HL-60 (cell line): ENCODE results near the gene WDR90.

Experiments
- DNase-seq, 2 experiments: peaks; one replicate each; pipeline ENCODE4 v3.0.0-alpha.2; 2010 to 2020; ENCODE audit warnings: low read depth in 1 of 2, low spot score in 1 of 2
- H3K27ac ChIP-seq: fragments of 250-450 bp; sonication (Bioruptor Pico); replicated peaks from 2 replicates; pipeline ENCODE4 v1.5.1; 2020; ENCODE audit warnings: mild to moderate bottlenecking, moderate library complexity
- H3K27me3 ChIP-seq: fragments of 250-450 bp; sonication (Bioruptor Pico); 2 replicates; pipeline ENCODE4 v1.5.1; 2021; ENCODE audit warnings: mild to moderate bottlenecking, moderate library complexity; ENCODE audit not compliant: insufficient read depth, poor library complexity, severe bottlenecking
- H3K4me3 ChIP-seq: replicated peaks from 2 replicates; pipeline ENCODE4 v1.5.1; 2011; ENCODE audit warnings: mild to moderate bottlenecking, control low read depth, low read length; ENCODE audit not compliant: insufficient read depth
- GABPA ChIP-seq: IDR thresholded peaks from 2 replicates; pipeline ENCODE4 v1.6.1; 2012; ENCODE audit warnings: low read depth
- POLR2AphosphoS5 ChIP-seq: IDR thresholded peaks from 2 replicates; pipeline ENCODE4 v1.6.1; 2012; ENCODE audit warnings: low read depth
- SPI1 ChIP-seq: IDR thresholded peaks from 2 replicates; pipeline ENCODE4 v1.6.1; 2012; ENCODE audit warnings: low read depth, mild to moderate bottlenecking, borderline replicate concordance
- TF ChIP-seq, protein P1 (sequence below): IDR thresholded peaks from 2 replicates; pipeline ENCODE4 v1.6.1; 2012; ENCODE audit warnings: low read depth; ENCODE audit not compliant: insufficient replicate concordance
- TF ChIP-seq, protein P2 (sequence below): IDR thresholded peaks from one replicate; pipeline ENCODE4 v1.5.1; 2011; ENCODE audit warnings: low read length, control low read depth, inconsistent platforms; ENCODE audit not compliant: insufficient read depth

Gene WDR90

DNA sequence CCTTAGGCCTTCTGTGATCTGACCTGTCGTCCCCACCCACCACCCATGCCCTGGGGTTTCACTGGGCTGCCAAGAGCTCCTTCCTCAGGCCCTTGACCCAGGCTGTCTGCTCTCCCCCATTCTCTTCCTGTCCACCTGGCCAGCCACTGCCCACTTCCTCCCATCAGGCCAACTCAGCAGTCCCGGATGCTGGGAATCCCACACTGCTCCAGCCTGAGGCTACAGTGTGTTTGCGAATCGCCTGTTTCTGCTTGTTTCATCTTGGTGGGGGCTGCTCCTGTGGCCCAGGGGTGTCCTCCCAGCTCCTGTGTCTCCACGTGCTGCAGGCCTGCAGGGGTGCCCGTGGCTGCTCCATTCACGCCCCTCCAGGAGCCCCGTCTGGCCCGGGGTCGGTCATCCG is 64.9 kb downstream of the WDR90 start:
- no peak for DNase-seq
- TF ChIP-seq, protein P1, sequence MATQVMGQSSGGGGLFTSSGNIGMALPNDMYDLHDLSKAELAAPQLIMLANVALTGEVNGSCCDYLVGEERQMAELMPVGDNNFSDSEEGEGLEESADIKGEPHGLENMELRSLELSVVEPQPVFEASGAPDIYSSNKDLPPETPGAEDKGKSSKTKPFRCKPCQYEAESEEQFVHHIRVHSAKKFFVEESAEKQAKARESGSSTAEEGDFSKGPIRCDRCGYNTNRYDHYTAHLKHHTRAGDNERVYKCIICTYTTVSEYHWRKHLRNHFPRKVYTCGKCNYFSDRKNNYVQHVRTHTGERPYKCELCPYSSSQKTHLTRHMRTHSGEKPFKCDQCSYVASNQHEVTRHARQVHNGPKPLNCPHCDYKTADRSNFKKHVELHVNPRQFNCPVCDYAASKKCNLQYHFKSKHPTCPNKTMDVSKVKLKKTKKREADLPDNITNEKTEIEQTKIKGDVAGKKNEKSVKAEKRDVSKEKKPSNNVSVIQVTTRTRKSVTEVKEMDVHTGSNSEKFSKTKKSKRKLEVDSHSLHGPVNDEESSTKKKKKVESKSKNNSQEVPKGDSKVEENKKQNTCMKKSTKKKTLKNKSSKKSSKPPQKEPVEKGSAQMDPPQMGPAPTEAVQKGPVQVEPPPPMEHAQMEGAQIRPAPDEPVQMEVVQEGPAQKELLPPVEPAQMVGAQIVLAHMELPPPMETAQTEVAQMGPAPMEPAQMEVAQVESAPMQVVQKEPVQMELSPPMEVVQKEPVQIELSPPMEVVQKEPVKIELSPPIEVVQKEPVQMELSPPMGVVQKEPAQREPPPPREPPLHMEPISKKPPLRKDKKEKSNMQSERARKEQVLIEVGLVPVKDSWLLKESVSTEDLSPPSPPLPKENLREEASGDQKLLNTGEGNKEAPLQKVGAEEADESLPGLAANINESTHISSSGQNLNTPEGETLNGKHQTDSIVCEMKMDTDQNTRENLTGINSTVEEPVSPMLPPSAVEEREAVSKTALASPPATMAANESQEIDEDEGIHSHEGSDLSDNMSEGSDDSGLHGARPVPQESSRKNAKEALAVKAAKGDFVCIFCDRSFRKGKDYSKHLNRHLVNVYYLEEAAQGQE: no peak
- no peak for TF ChIP-seq POLR2AphosphoS5
- TF ChIP-seq SPI1: no peak
- TF ChIP-seq GABPA: no peak
- TF ChIP-seq, protein P2, sequence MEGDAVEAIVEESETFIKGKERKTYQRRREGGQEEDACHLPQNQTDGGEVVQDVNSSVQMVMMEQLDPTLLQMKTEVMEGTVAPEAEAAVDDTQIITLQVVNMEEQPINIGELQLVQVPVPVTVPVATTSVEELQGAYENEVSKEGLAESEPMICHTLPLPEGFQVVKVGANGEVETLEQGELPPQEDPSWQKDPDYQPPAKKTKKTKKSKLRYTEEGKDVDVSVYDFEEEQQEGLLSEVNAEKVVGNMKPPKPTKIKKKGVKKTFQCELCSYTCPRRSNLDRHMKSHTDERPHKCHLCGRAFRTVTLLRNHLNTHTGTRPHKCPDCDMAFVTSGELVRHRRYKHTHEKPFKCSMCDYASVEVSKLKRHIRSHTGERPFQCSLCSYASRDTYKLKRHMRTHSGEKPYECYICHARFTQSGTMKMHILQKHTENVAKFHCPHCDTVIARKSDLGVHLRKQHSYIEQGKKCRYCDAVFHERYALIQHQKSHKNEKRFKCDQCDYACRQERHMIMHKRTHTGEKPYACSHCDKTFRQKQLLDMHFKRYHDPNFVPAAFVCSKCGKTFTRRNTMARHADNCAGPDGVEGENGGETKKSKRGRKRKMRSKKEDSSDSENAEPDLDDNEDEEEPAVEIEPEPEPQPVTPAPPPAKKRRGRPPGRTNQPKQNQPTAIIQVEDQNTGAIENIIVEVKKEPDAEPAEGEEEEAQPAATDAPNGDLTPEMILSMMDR: no peak

DNA sequence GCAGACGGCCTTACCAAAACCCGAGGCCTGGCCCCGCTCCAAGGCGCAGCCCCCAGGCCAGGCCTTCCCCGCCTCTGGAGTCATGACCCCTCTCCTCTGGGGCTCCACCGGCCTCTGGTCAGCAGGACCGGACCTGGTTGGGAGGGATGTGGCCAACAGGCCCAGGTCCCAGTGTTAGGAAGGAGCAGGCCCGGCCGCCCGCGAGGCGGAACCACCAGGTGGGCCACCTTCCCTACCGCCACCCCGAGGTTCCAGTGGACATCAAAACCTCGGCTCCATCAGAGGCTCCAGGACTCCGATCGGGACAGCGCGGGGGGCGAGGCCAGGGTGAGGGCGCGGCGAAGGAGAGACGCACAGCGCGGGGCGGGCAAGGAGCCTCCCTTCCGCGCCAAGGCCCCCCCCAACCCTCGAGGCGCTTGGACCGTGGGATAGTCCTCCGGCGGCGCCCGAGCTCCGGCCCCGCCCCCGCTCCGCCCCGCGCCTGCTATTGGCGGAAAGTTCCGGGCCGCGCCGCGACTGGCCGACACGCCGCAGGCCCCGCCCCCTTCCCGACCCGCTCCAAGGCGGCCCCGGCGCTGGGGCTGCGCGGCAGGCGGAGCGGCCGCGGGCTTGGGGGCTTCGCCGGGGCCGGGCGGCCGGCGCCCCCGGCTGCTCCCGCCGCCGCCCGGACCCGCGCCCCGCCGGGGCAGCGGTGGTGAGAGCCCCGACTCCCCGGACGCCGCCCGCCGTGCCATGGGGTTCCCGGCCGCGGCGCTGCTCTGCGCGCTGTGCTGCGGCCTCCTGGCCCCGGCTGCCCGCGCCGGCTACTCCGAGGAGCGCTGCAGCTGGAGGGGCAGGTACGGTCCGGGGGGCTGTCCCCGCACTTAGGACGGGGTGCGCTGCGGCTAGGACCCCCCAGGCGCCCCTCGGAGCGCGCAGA is 65.7 kb downstream of the WDR90 start, which contains the start of gene METRN:
Gene METRN, plus strand, starts transcription at position 561 of the 919 bp plus-strand sequence. Its CDS starts 172 bp downstream, at position 733.
- TF ChIP-seq, protein P1: no peak
- TF ChIP-seq GABPA (no peak), POLR2AphosphoS5 (no peak)
- TF ChIP-seq, protein P2: no peak
- Histone ChIP-seq H3K4me3 (peak within 1 kb of the TSS; percentile 42), H3K27me3 (peaks cover 23% of the 10 kb centered on the region), H3K27ac (no peak within 1 kb of the TSS)
- DNase-seq: peak; percentile 72 to 82

More for the DNA sequence above, 64.9 kb downstream of the WDR90 start:
- Histone ChIP-seq H3K27me3 (peaks cover 29% of the 10 kb centered on the region), H3K4me3 (no peak overlapping the region), H3K27ac (no peak overlapping the region)

DNA sequence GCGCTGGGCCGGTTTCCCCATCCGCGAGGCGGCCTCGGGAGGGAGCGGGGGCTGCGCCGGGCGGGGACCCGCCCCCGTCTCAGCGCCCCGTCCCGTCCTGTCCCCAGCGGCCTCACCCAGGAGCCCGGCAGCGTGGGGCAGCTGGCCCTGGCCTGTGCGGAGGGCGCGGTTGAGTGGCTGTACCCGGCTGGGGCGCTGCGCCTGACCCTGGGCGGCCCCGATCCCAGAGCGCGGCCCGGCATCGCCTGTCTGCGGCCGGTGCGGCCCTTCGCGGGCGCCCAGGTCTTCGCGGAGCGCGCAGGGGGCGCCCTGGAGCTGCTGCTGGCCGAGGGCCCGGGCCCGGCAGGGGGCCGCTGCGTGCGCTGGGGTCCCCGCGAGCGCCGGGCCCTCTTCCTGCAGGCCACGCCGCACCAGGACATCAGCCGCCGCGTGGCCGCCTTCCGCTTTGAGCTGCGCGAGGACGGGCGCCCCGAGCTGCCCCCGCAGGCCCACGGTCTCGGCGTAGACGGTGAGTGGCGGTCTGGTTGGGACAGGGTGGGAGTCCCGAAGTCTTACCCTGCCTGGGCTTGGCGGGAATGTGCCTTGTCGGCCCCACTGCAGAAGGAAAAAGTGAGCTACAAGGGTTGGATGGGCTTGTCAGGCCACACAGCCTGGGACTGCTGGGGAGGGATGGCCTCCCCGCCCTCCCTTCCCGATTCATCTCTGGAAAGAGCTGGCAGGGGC is 66.5 kb downstream of the WDR90 start:
- Histone ChIP-seq H3K27me3 (peaks cover 14% of the 10 kb centered on the region), H3K27ac (no peak overlapping the region), H3K4me3 (peak overlapping the region; percentile 42)
- DNase-seq: no peak
- TF ChIP-seq, protein P1: no peak
- TF ChIP-seq POLR2AphosphoS5 (0 out of 2 replicates have a peak, but pooled peaks have one; percentile 0), SPI1 (no peak)
